ENCODE results near the gene NTF3.

- TF ChIP-seq POLR2A (IDR thresholded peaks at IDR 0.05) (no peak), POLR2AphosphoS5 (IDR thresholded peaks at IDR 0.05) (no peak), EP300 (IDR thresholded peaks at IDR 0.05) (no peak)
- TF ChIP-seq, protein P1, sequence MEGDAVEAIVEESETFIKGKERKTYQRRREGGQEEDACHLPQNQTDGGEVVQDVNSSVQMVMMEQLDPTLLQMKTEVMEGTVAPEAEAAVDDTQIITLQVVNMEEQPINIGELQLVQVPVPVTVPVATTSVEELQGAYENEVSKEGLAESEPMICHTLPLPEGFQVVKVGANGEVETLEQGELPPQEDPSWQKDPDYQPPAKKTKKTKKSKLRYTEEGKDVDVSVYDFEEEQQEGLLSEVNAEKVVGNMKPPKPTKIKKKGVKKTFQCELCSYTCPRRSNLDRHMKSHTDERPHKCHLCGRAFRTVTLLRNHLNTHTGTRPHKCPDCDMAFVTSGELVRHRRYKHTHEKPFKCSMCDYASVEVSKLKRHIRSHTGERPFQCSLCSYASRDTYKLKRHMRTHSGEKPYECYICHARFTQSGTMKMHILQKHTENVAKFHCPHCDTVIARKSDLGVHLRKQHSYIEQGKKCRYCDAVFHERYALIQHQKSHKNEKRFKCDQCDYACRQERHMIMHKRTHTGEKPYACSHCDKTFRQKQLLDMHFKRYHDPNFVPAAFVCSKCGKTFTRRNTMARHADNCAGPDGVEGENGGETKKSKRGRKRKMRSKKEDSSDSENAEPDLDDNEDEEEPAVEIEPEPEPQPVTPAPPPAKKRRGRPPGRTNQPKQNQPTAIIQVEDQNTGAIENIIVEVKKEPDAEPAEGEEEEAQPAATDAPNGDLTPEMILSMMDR (IDR thresholded peaks at IDR 0.05): no peak
Observed at GRCh38 chr12:5506295-5506694, 74.4 kb downstream of the NTF3 start.
